Type B pancreatic cell (in vitro differentiated cells): Measurements from ENCODE around the gene AKT1S1. TPM values are rescaled to one million over a fixed set of nuclear protein-coding genes. Genes with fewer than 3 reads are reported as not detected.

Source experiments
- DNase-seq: peaks from one replicate; pipeline ENCODE4 v3.0.0; 2021; ENCODE audit warnings: mixed read lengths; ENCODE audit not compliant: unreplicated experiment; ENCODE audit errors: extremely low spot score
- H3K27ac Mint-ChIP-seq: 2 replicates; pipeline ENCODE4 v1.8.0; 2021; ENCODE audit warnings: mild to moderate bottlenecking, mixed read lengths
- H3K27me3 Mint-ChIP-seq: 2 replicates; pipeline ENCODE4 v1.8.0; 2021; ENCODE audit warnings: mixed read lengths
- H3K36me3 Mint-ChIP-seq: 2 replicates; pipeline ENCODE4 v1.8.0; 2021; ENCODE audit warnings: mixed read lengths
- H3K4me1 Mint-ChIP-seq: one replicate; pipeline ENCODE4 v1.8.0; 2021; ENCODE audit warnings: mixed read lengths; ENCODE audit not compliant: unreplicated experiment
- H3K4me3 Mint-ChIP-seq: 2 replicates; pipeline ENCODE4 v1.8.0; 2021; ENCODE audit warnings: mild to moderate bottlenecking, mixed read lengths
- H3K9me3 Mint-ChIP-seq: 2 replicates; pipeline ENCODE4 v1.8.0; 2021; ENCODE audit warnings: mixed read lengths
- CTCF ChIP-seq: fragments of 200-600 bp; sonication (generic); conservative IDR thresholded peaks from 2 replicates; pipeline ENCODE4 v1.5.0; 2021; ENCODE audit warnings: antibody characterized with exemption, mild to moderate bottlenecking
- total RNA-seq: library from RNA; stranded (reverse); gene quantifications from 2 replicates; pipeline ENCODE4 v1.2.1, GENCODE V29; 2021; ENCODE audit warnings: low replicate concordance

AKT1S1 gene
- total RNA-seq, 1 donor from 2014 or later = 40.1 TPM

GRCh38 chr19:49856574-49857021 lies 20.6 kb downstream of the AKT1S1 start:
- no peak for TF ChIP-seq CTCF
- no peak overlapping the region for H3K27ac Mint-ChIP-seq
- DNase-seq = no peak
- no peaks in the 10 kb centered on the region for H3K9me3 Mint-ChIP-seq
- peaks cover 19% of the 10 kb centered on the region for H3K4me1 Mint-ChIP-seq
- H3K36me3 Mint-ChIP-seq = peaks cover 12% of the 10 kb centered on the region
- H3K4me3 Mint-ChIP-seq = no peak overlapping the region
- no peaks in the 10 kb centered on the region for H3K27me3 Mint-ChIP-seq

GRCh38 chr19:49855676-49856573 lies 21.2 kb downstream of the AKT1S1 start:
- Mint-ChIP-seq H3K27ac (peak overlapping the region; percentile 63), H3K4me1 (peaks cover 15% of the 10 kb centered on the region), H3K27me3 (no peaks in the 10 kb centered on the region), H3K36me3 (peaks cover 12% of the 10 kb centered on the region), H3K9me3 (no peaks in the 10 kb centered on the region), H3K4me3 (peak overlapping the region; percentile 49)
- DNase-seq = no peak
- no peak for TF ChIP-seq CTCF

GRCh38 chr19:49855277-49855675 lies 21.9 kb downstream of the AKT1S1 start:
- TF ChIP-seq CTCF = no peak
- peaks cover 14% of the 10 kb centered on the region for H3K4me1 Mint-ChIP-seq
- no peak for DNase-seq
- peak overlapping the region; percentile 63 for H3K27ac Mint-ChIP-seq
- H3K4me3 Mint-ChIP-seq = no peak overlapping the region
- no peaks in the 10 kb centered on the region for H3K9me3 Mint-ChIP-seq
- H3K27me3 Mint-ChIP-seq = no peaks in the 10 kb centered on the region
- H3K36me3 Mint-ChIP-seq = peaks cover 12% of the 10 kb centered on the region

GRCh38 chr19:49854378-49855263 lies 22.5 kb downstream of the AKT1S1 start:
- Mint-ChIP-seq H3K27ac (no peak overlapping the region), H3K27me3 (no peaks in the 10 kb centered on the region), H3K4me3 (no peak overlapping the region), H3K9me3 (no peaks in the 10 kb centered on the region), H3K36me3 (peaks cover 19% of the 10 kb centered on the region), H3K4me1 (peaks cover 18% of the 10 kb centered on the region)
- no peak for DNase-seq
- no peak for TF ChIP-seq CTCF

- H3K9me3 Mint-ChIP-seq = peaks cover 2% of the 10 kb centered on the region
- no peaks in the 10 kb centered on the region for H3K27me3 Mint-ChIP-seq
- peak overlapping the region; percentile 68 for H3K27ac Mint-ChIP-seq
- no peak for TF ChIP-seq CTCF
- peaks cover 18% of the 10 kb centered on the region for H3K4me1 Mint-ChIP-seq
- H3K36me3 Mint-ChIP-seq = peaks cover 21% of the 10 kb centered on the region
- no peak for DNase-seq
- H3K4me3 Mint-ChIP-seq = peak overlapping the region; percentile 81
Observed at GRCh38 chr19:49853852-49854377, 23.2 kb downstream of the AKT1S1 start.
